Tibial artery (tissue), 4 donors: Measurements from ENCODE around the gene TFIP11.
A peak's percentile ranks its signal among the peaks of the same experiment; 100 is the strongest.

Experiments used
- DNase-seq, 2 donors: peaks; one replicate each; pipeline ENCODE4 v3.0.0-alpha.2; 2019
- H3K27ac ChIP-seq, 2 donors: fragments of 200-600 bp; sonication (generic) in 1 of 2; 1 replicate in 1 of 2; 2 replicates in 1 of 2; pipeline ENCODE4 v1.5.1; 2018 to 2019; ENCODE audit warnings: mild to moderate bottlenecking in 1 of 2
- H3K27me3 ChIP-seq, 2 donors: fragments of 200-600 bp; sonication (generic) in 1 of 2; one replicate each; pipeline versions ENCODE4 v1.5.1 to v1.6.0; 2016 to 2019
- H3K36me3 ChIP-seq, 3 donors: fragments of 200-600 bp; sonication (generic) in 2 of 3; one replicate each; pipeline ENCODE4 v1.5.1; 2016 to 2019; ENCODE audit warnings: mild to moderate bottlenecking in 2 of 3
- H3K4me1 ChIP-seq, 4 donors: fragments of 200-600 bp; sonication (generic) in 2 of 4; 1 replicate in 3 of 4; 2 replicates in 1 of 4; pipeline ENCODE4 v1.5.1; 2016 to 2019
- H3K4me3 ChIP-seq, 2 donors: fragments of 200-600 bp; sonication (generic) in 1 of 2; 1 replicate in 1 of 2; 2 replicates in 1 of 2; pipeline ENCODE4 v1.5.1; 2018 to 2019; ENCODE audit warnings: mild to moderate bottlenecking in 2 of 2
- H3K9me3 ChIP-seq, 3 donors: fragments of 200-600 bp; sonication (generic) in 1 of 3; one replicate each; pipeline ENCODE4 v1.5.1; 2016 to 2019
- CTCF ChIP-seq, 2 experiments: fragments of 200-600 bp in 1 of 2; fragments of 450-650 bp in 1 of 2; IDR thresholded peaks; one replicate each; pipeline ENCODE4 v1.5.1; 2017 to 2019; ENCODE audit warnings: antibody characterized with exemption in 2 of 2, mild to moderate bottlenecking in 1 of 2, moderate library complexity in 1 of 2
- intact Hi-C: fragments of 100-400 bp; cut with DNase I; formaldehyde crosslinking; loops from one replicate; pipeline ENCODE4 v1.15.0; 2023; ENCODE audit warnings: low total_unique reads

TFIP11 gene

GRCh38 chr22:26483043-26483438, 29.2 kb downstream of the TFIP11 start:
- no peak for DNase-seq
- no peak for TF ChIP-seq CTCF (IDR thresholded peaks at IDR 0.05)

GRCh38 chr22:26482161-26482560, 30.1 kb downstream of the TFIP11 start:
- Histone ChIP-seq H3K27me3 (no peaks in the 10 kb centered on the region), H3K27ac (no peak overlapping the region), H3K36me3 (peaks cover 4 to 19% (median 11%) of the 10 kb centered on the region in 3 donors), H3K9me3 (no peaks in the 10 kb centered on the region), H3K4me1 (peaks cover 0 to 59% (median 39%) of the 10 kb centered on the region in 4 donors), H3K4me3 (no peak overlapping the region)
- no peak for DNase-seq
- TF ChIP-seq CTCF (IDR thresholded peaks at IDR 0.05) = no peak
- intact Hi-C loops = loop anchor here (10.0 kb wide), 1 partner anchor 103 kb away; no protein-coding TSS in a partner anchor

More at GRCh38 chr22:26483043-26483438, 29.2 kb downstream of the TFIP11 start:
- Histone ChIP-seq H3K4me3 (peak overlapping the region; percentile 64 to 94), H3K36me3 (peaks cover 2 to 21% (median 7%) of the 10 kb centered on the region in 3 donors), H3K27ac (peak overlapping the region; percentile 90 to 97), H3K9me3 (no peaks in the 10 kb centered on the region), H3K27me3 (no peaks in the 10 kb centered on the region), H3K4me1 (peaks cover 0 to 59% (median 39%) of the 10 kb centered on the region in 4 donors)
- intact Hi-C loops = loop anchor here (10.0 kb wide), 1 partner anchor 102 kb away; no protein-coding TSS in a partner anchor

- H3K36me3 ChIP-seq = peaks cover 7 to 21% (median 15%) of the 10 kb centered on the region in 3 donors
- no peak for TF ChIP-seq CTCF (IDR thresholded peaks at IDR 0.05)
- H3K27me3 ChIP-seq = no peaks in the 10 kb centered on the region
- no peak overlapping the region for H3K27ac ChIP-seq
- intact Hi-C loops = loop anchor here (10.0 kb wide), 1 partner anchor 103 kb away; no protein-coding TSS in a partner anchor
- peaks cover 0 to 59% (median 39%) of the 10 kb centered on the region in 4 donors for H3K4me1 ChIP-seq
- no peak overlapping the region for H3K4me3 ChIP-seq
- DNase-seq = no peak
- H3K9me3 ChIP-seq = no peaks in the 10 kb centered on the region
These were observed 30.6 kb downstream of the TFIP11 start for GRCh38 chr22:26481694-26482093.

GRCh38 chr22:26481112-26481693, 31.1 kb downstream of the TFIP11 start:
- intact Hi-C loops = loop anchor here (10.0 kb wide), 1 partner anchor 104 kb away; no protein-coding TSS in a partner anchor
- peaks cover 0 to 59% (median 39%) of the 10 kb centered on the region in 4 donors for H3K4me1 ChIP-seq
- no peak for TF ChIP-seq CTCF (IDR thresholded peaks at IDR 0.05)
- no peaks in the 10 kb centered on the region for H3K27me3 ChIP-seq
- no peaks in the 10 kb centered on the region for H3K9me3 ChIP-seq
- no peak overlapping the region for H3K4me3 ChIP-seq
- H3K36me3 ChIP-seq = peaks cover 12 to 26% (median 20%) of the 10 kb centered on the region in 3 donors
- no peak overlapping the region for H3K27ac ChIP-seq
- DNase-seq = peak in 1 of 2 donors; percentile 16

- H3K36me3 ChIP-seq = peaks cover 18 to 32% (median 26%) of the 10 kb centered on the region in 3 donors
- peak in 1 of 2 donors; percentile 25 for DNase-seq
- H3K27me3 ChIP-seq = no peaks in the 10 kb centered on the region
- no peak overlapping the region for H3K27ac ChIP-seq
- no peak for TF ChIP-seq CTCF (IDR thresholded peaks at IDR 0.05)
- peaks cover 0 to 55% (median 39%) of the 10 kb centered on the region in 4 donors for H3K4me1 ChIP-seq
- no peaks in the 10 kb centered on the region for H3K9me3 ChIP-seq
- no peak overlapping the region for H3K4me3 ChIP-seq
- intact Hi-C loops = loop anchor here (10.0 kb wide), 1 partner anchor 104 kb away; no protein-coding TSS in a partner anchor
These were observed 31.7 kb downstream of the TFIP11 start for GRCh38 chr22:26480611-26480932.
